ENCODE data around the gene BCL11A. TPM values are rescaled to one million over a fixed set of nuclear protein-coding genes. Genes with fewer than 3 reads are reported as not detected.

BCL11A gene
- total RNA-seq, 6 donors from 2014 or later: 2.7 to 12.7 (median 5.4) TPM

- ATAC-seq (ENCODE audit: low FRiP score in 2 of 2): no peak
- no peak overlapping the region for H3K4me3 ChIP-seq
Measured at GRCh38 chr2:60463249-60463648, 90.2 kb downstream of the BCL11A start.

GRCh38 chr2:60461421-60462108 is 91.9 kb downstream of the BCL11A start:
- Histone ChIP-seq H3K4me1 (peaks cover 0 to 4% (median 0%) of the 10 kb centered on the region in 4 donors), H3K36me3 (no peaks in the 10 kb centered on the region), H3K27me3 (no peaks in the 10 kb centered on the region), H3K9me3 (no peaks in the 10 kb centered on the region), H3K4me3 (no peak overlapping the region), H3K27ac (no peak overlapping the region)
- DNase-seq: peak in 1 of 2 donors; percentile 71
- TF ChIP-seq CTCF (IDR thresholded peaks at IDR 0.05) (no peak), POLR2AphosphoS5 (IDR thresholded peaks at IDR 0.05) (no peak), EP300 (IDR thresholded peaks at IDR 0.05) (no peak), POLR2A (IDR thresholded peaks at IDR 0.05) (no peak)
- 97 to 98% methylated on average over 44 to 45 of the region's 47 CpGs for WGBS, 2 donors
- peak in 1 of 2 donors; percentile 32 for ATAC-seq (ENCODE audit: low FRiP score in 2 of 2)

More at GRCh38 chr2:60463249-60463648, 90.2 kb downstream of the BCL11A start:
- H3K9me3 ChIP-seq: no peaks in the 10 kb centered on the region
- no peak for DNase-seq
- H3K27me3 ChIP-seq: no peaks in the 10 kb centered on the region
- peaks cover 0 to 4% (median 0%) of the 10 kb centered on the region in 4 donors for H3K4me1 ChIP-seq
- no peak overlapping the region for H3K27ac ChIP-seq
- WGBS, 2 donors: 28 to 29% methylated on average over 6 of the region's 6 CpGs
- TF ChIP-seq POLR2A (IDR thresholded peaks at IDR 0.05): no peak
- TF ChIP-seq CTCF (IDR thresholded peaks at IDR 0.05): no peak
- TF ChIP-seq EP300 (IDR thresholded peaks at IDR 0.05): no peak
- no peak for TF ChIP-seq POLR2AphosphoS5 (IDR thresholded peaks at IDR 0.05)
- no peaks in the 10 kb centered on the region for H3K36me3 ChIP-seq

GRCh38 chr2:60460577-60461420 is 92.7 kb downstream of the BCL11A start:
- no peaks in the 10 kb centered on the region for H3K27me3 ChIP-seq
- TF ChIP-seq CTCF (IDR thresholded peaks at IDR 0.05) (no peak), EP300 (IDR thresholded peaks at IDR 0.05) (no peak), POLR2A (IDR thresholded peaks at IDR 0.05) (no peak), POLR2AphosphoS5 (IDR thresholded peaks at IDR 0.05) (no peak)
- H3K4me1 ChIP-seq: peaks cover 0 to 4% (median 0%) of the 10 kb centered on the region in 4 donors
- no peak overlapping the region for H3K27ac ChIP-seq
- ATAC-seq (ENCODE audit: low FRiP score in 2 of 2): peak in 1 of 2 donors; percentile 69
- no peaks in the 10 kb centered on the region for H3K36me3 ChIP-seq
- 96 to 97% methylated on average over 67 to 76 of the region's 76 CpGs for WGBS, 2 donors
- H3K4me3 ChIP-seq: no peak overlapping the region
- DNase-seq: peak in 1 of 2 donors; percentile 81
- H3K9me3 ChIP-seq: no peaks in the 10 kb centered on the region

GRCh38 chr2:60459851-60460250 is 93.6 kb downstream of the BCL11A start:
- TF ChIP-seq POLR2AphosphoS5 (IDR thresholded peaks at IDR 0.05) (no peak), CTCF (IDR thresholded peaks at IDR 0.05) (no peak), EP300 (IDR thresholded peaks at IDR 0.05) (no peak), POLR2A (IDR thresholded peaks at IDR 0.05) (no peak)
- Histone ChIP-seq H3K36me3 (no peaks in the 10 kb centered on the region), H3K27me3 (no peaks in the 10 kb centered on the region), H3K27ac (no peak overlapping the region), H3K4me1 (peaks cover 0 to 4% (median 0%) of the 10 kb centered on the region in 4 donors), H3K4me3 (no peak overlapping the region), H3K9me3 (no peaks in the 10 kb centered on the region)
- DNase-seq (no peak), ATAC-seq (ENCODE audit: low FRiP score in 2 of 2) (no peak)
- WGBS, 2 donors: 52 to 58% methylated on average over 5 of the region's 5 CpGs

Measured in upper lobe of left lung (tissue), 6 donors.